Neural progenitor cell (in vitro differentiated cells): Measurements from ENCODE around the gene GABRR1. TPM values are rescaled to one million over a fixed set of nuclear protein-coding genes. Genes with fewer than 3 reads are reported as not detected.

ENCODE experiments used
- DNase-seq: peaks from one replicate; pipeline ENCODE4 v3.0.0-alpha.2; 2016; ENCODE audit warnings: low spot score
- H2AFZ ChIP-seq: fragments of 200-600 bp; sonication (generic); replicated peaks from 2 replicates; pipeline ENCODE4 v1.6.1; 2016; ENCODE audit warnings: antibody characterized with exemption
- H3F3A ChIP-seq: fragments of 200-600 bp; sonication (generic); 2 replicates; pipeline ENCODE4 v1.6.1; 2016; ENCODE audit warnings: antibody characterized with exemption, low read depth
- H3K27ac ChIP-seq: fragments of 200-600 bp; sonication (generic); 2 replicates; pipeline ENCODE4 v1.5.1; 2016; ENCODE audit warnings: mild to moderate bottlenecking
- H3K27me3 ChIP-seq: fragments of 200-600 bp; sonication (generic); 2 replicates; pipeline ENCODE4 v1.6.1; 2016; ENCODE audit warnings: mild to moderate bottlenecking, moderate library complexity
- H3K36me3 ChIP-seq: fragments of 200-600 bp; sonication (generic); 2 replicates; pipeline ENCODE4 v1.5.1; 2016
- H3K4me1 ChIP-seq: fragments of 200-600 bp; sonication (generic); 2 replicates; pipeline ENCODE4 v1.6.1; 2016; ENCODE audit warnings: mixed run types
- H3K4me2 ChIP-seq: fragments of 200-600 bp; sonication (generic); 2 replicates; pipeline ENCODE4 v1.6.1; 2016
- H3K4me3 ChIP-seq: fragments of 200-600 bp; sonication (generic); 2 replicates; pipeline ENCODE4 v1.5.1; 2016
- H3K79me2 ChIP-seq: fragments of 200-600 bp; sonication (generic); 2 replicates; pipeline ENCODE4 v1.6.1; 2016; ENCODE audit warnings: low read depth
- H3K9ac ChIP-seq: fragments of 200-600 bp; sonication (generic); 2 replicates; pipeline ENCODE4 v1.6.1; 2016
- H3K9me3 ChIP-seq: fragments of 200-600 bp; sonication (generic); 2 replicates; pipeline ENCODE4 v1.5.1; 2016; ENCODE audit warnings: low read depth
- H4K20me1 ChIP-seq: fragments of 200-600 bp; sonication (generic); 2 replicates; pipeline ENCODE4 v1.6.1; 2016; ENCODE audit warnings: low read depth
- H3K27ac Mint-ChIP-seq: 3 replicates; pipeline ENCODE4 v1.8.0; 2021; ENCODE audit warnings: mixed read lengths
- H3K27me3 Mint-ChIP-seq: 2 replicates; pipeline ENCODE4 v1.8.0; 2022; ENCODE audit warnings: low read depth, mild to moderate bottlenecking, inconsistent platforms, moderate library complexity, mixed read lengths; ENCODE audit not compliant: insufficient read depth
- H3K36me3 Mint-ChIP-seq: 3 replicates; pipeline ENCODE4 v1.8.0; 2021; ENCODE audit warnings: mixed read lengths
- H3K4me1 Mint-ChIP-seq: 3 replicates; pipeline ENCODE4 v1.8.0; 2021; ENCODE audit warnings: mixed read lengths
- H3K4me3 Mint-ChIP-seq: 3 replicates; pipeline ENCODE4 v1.8.0; 2021; ENCODE audit warnings: mild to moderate bottlenecking, moderate library complexity, mixed read lengths
- H3K9me3 Mint-ChIP-seq: 3 replicates; pipeline ENCODE4 v1.8.0; 2020; ENCODE audit warnings: mixed read lengths
- EZH2 ChIP-seq: fragments of 200-600 bp; sonication (generic); IDR thresholded peaks from 2 replicates; pipeline ENCODE4 v1.6.1; 2017; ENCODE audit warnings: antibody characterized with exemption, mild to moderate bottlenecking, moderate library complexity
- EZH2phosphoT487 ChIP-seq: fragments of 200-600 bp; sonication (generic); IDR thresholded peaks from 2 replicates; pipeline ENCODE4 v1.6.1; 2017; ENCODE audit warnings: antibody characterized with exemption
- total RNA-seq: library from RNA; depleted of rRNA; stranded (reverse); fragments of >200 nt; gene quantifications from 2 replicates; pipeline ENCODE4 v1.2.3, GENCODE V29; 2015; ENCODE audit warnings: low replicate concordance
- TF ChIP-seq, protein P1 (sequence below): fragments of 200-600 bp; sonication (generic); IDR thresholded peaks from 2 replicates; pipeline ENCODE4 v1.5.1; 2017; ENCODE audit warnings: antibody characterized with exemption, mild to moderate bottlenecking

GABRR1 gene
- total RNA-seq, 1 donor from 2014 or later: not detected

DNA sequence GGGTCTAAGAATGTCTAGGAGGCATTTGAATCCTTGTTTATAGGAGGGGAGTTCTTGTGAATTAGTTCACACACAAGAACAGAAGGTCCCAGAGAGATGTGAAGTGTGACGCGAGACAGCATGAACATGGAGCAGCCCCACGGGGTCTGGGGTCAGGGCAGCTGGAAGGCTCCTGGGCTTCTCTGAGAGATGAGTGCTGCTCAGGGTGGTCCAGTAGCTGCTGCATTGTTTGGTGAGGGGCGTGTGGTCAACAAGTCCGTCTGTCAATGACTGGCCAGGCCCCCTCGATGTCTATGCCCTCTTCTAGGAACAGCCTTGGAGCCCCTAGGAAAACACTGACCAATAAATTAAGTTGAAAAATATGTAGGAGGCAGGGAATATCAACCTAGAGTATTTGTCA lies 40.2 kb upstream of the GABRR1 start:
- Histone ChIP-seq H3K27ac (no peak overlapping the region), H3K4me1 (no peaks in the 10 kb centered on the region), H3F3A (no peaks in the 10 kb centered on the region), H3K4me3 (no peak overlapping the region), H3K79me2 (no peaks in the 10 kb centered on the region), H3K4me2 (no peak overlapping the region), H3K36me3 (no peaks in the 10 kb centered on the region), H2AFZ (no peak overlapping the region), H3K9ac (no peak overlapping the region), H3K27me3 (no peaks in the 10 kb centered on the region), H3K9me3 (no peaks in the 10 kb centered on the region), H4K20me1 (no peaks in the 10 kb centered on the region)
- H3K9me3 Mint-ChIP-seq: peaks cover 2% of the 10 kb centered on the region
- TF ChIP-seq EZH2 (no peak), EZH2phosphoT487 (no peak)
- TF ChIP-seq, protein P1, sequence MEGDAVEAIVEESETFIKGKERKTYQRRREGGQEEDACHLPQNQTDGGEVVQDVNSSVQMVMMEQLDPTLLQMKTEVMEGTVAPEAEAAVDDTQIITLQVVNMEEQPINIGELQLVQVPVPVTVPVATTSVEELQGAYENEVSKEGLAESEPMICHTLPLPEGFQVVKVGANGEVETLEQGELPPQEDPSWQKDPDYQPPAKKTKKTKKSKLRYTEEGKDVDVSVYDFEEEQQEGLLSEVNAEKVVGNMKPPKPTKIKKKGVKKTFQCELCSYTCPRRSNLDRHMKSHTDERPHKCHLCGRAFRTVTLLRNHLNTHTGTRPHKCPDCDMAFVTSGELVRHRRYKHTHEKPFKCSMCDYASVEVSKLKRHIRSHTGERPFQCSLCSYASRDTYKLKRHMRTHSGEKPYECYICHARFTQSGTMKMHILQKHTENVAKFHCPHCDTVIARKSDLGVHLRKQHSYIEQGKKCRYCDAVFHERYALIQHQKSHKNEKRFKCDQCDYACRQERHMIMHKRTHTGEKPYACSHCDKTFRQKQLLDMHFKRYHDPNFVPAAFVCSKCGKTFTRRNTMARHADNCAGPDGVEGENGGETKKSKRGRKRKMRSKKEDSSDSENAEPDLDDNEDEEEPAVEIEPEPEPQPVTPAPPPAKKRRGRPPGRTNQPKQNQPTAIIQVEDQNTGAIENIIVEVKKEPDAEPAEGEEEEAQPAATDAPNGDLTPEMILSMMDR: no peak
- H3K36me3 Mint-ChIP-seq: no peaks in the 10 kb centered on the region
- H3K27me3 Mint-ChIP-seq: no peaks in the 10 kb centered on the region
- no peak overlapping the region for H3K4me3 Mint-ChIP-seq
- no peak for DNase-seq
- no peak overlapping the region for H3K27ac Mint-ChIP-seq
- H3K4me1 Mint-ChIP-seq: peaks cover 3% of the 10 kb centered on the region

DNA sequence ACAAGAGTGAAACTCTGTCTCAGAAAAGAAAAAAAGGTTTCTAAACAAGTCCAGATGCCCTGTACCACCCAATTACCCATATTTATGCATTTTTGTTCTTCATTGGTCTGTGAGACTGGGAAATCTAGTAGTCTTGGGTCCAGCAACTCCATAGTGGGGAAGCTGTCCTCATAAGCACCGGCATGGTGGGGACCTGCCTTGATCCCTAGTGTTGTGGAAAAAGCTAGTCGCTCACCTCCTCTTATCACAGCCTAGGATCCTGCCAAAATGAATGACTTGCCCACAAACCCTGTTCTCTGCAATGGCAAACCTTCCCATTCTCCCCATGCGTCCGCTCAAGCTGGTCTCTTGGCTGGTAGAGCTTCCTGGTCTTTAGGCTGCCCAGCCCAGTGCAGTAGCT lies 38.3 kb upstream of the GABRR1 start:
- Mint-ChIP-seq H3K36me3 (no peaks in the 10 kb centered on the region), H3K27me3 (no peaks in the 10 kb centered on the region), H3K9me3 (peaks cover 2% of the 10 kb centered on the region), H3K27ac (no peak overlapping the region), H3K4me1 (peaks cover 7% of the 10 kb centered on the region), H3K4me3 (no peak overlapping the region)
- no peaks in the 10 kb centered on the region for H3F3A ChIP-seq
- H2AFZ ChIP-seq: no peak overlapping the region
- TF ChIP-seq EZH2phosphoT487: no peak
- TF ChIP-seq EZH2: no peak
- TF ChIP-seq, protein P1: no peak
- H3K4me2 ChIP-seq: no peak overlapping the region
- H3K9ac ChIP-seq: no peak overlapping the region
- H3K36me3 ChIP-seq: no peaks in the 10 kb centered on the region
- no peaks in the 10 kb centered on the region for H3K27me3 ChIP-seq
- H3K79me2 ChIP-seq: no peaks in the 10 kb centered on the region
- no peaks in the 10 kb centered on the region for H3K4me1 ChIP-seq
- no peaks in the 10 kb centered on the region for H4K20me1 ChIP-seq
- H3K27ac ChIP-seq: no peak overlapping the region
- no peak overlapping the region for H3K4me3 ChIP-seq
- DNase-seq: no peak
- no peaks in the 10 kb centered on the region for H3K9me3 ChIP-seq

DNA sequence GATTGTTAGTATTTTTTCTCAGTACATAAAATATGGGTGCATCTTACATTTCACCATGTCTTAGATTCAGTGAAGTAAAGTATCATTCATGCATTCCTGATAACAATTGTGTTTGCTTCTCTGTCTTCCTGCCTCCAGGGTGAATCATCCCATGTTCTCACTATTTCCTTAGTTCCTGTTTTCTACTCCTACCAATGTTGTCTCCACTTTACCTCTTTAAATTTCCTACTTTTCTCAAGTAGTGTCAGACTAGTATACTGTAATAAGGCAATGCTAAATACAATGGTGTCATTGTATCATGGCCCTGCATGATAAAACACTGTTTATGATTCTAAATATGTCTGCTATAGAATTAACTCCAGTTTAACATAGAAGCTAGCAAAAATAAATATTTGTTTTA lies 37.4 kb upstream of the GABRR1 start:
- Histone ChIP-seq H3K79me2 (no peaks in the 10 kb centered on the region), H3F3A (no peaks in the 10 kb centered on the region), H3K27ac (no peak overlapping the region), H4K20me1 (no peaks in the 10 kb centered on the region), H3K27me3 (no peaks in the 10 kb centered on the region), H3K4me1 (no peaks in the 10 kb centered on the region), H3K9ac (no peak overlapping the region), H3K4me2 (no peak overlapping the region), H2AFZ (no peak overlapping the region), H3K36me3 (no peaks in the 10 kb centered on the region), H3K4me3 (no peak overlapping the region), H3K9me3 (no peaks in the 10 kb centered on the region)
- Mint-ChIP-seq H3K27me3 (no peaks in the 10 kb centered on the region), H3K4me1 (peaks cover 7% of the 10 kb centered on the region), H3K36me3 (no peaks in the 10 kb centered on the region), H3K9me3 (peaks cover 2% of the 10 kb centered on the region), H3K27ac (no peak overlapping the region), H3K4me3 (no peak overlapping the region)
- TF ChIP-seq EZH2phosphoT487 (no peak), EZH2 (no peak)
- TF ChIP-seq, protein P1: no peak
- DNase-seq: no peak

DNA sequence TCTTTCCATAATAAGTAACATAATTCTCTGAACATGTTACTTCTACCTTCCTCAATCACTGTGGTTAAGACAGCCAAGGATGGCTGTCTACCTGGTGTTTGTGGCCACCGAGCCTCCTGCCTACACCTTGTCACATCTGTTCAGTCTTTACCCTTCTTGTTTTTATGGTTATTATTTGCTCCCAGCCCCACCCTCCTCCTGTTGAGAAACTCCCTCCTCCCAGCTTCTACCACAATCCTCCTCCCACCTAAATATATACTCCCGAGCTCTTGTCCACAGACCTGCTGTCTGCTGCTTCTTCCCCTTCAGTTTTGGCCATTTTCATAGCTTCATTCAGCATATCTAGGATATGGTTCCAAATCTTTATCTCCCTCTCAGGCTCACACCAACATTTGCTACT lies 35.7 kb upstream of the GABRR1 start:
- Mint-ChIP-seq H3K9me3 (peaks cover 4% of the 10 kb centered on the region), H3K4me1 (peaks cover 7% of the 10 kb centered on the region), H3K27me3 (no peaks in the 10 kb centered on the region), H3K36me3 (no peaks in the 10 kb centered on the region), H3K27ac (no peak overlapping the region), H3K4me3 (no peak overlapping the region)
- H3K79me2 ChIP-seq: no peaks in the 10 kb centered on the region
- H3K4me1 ChIP-seq: no peaks in the 10 kb centered on the region
- no peaks in the 10 kb centered on the region for H4K20me1 ChIP-seq
- H3K9me3 ChIP-seq: no peaks in the 10 kb centered on the region
- H3K4me3 ChIP-seq: no peak overlapping the region
- H3K27ac ChIP-seq: no peak overlapping the region
- H3K4me2 ChIP-seq: no peak overlapping the region
- TF ChIP-seq EZH2phosphoT487: no peak
- no peak for TF ChIP-seq EZH2
- TF ChIP-seq, protein P1: no peak
- no peaks in the 10 kb centered on the region for H3K27me3 ChIP-seq
- no peak overlapping the region for H2AFZ ChIP-seq
- no peak for DNase-seq
- H3K36me3 ChIP-seq: no peaks in the 10 kb centered on the region
- no peaks in the 10 kb centered on the region for H3F3A ChIP-seq
- H3K9ac ChIP-seq: no peak overlapping the region
